HG02870 (cell line): ENCODE data around the gene PLEKHM3.

Experiments used
- ATAC-seq: cut with Tn5 transposase; IDR thresholded peaks from one replicate; pipeline ENCODE4 v1.9.1; 2021; ENCODE audit warnings: mild to moderate bottlenecking, moderate library complexity; ENCODE audit not compliant: unreplicated experiment

The PLEKHM3 gene

GRCh38 chr2:207867056-207867455 lies 158.3 kb downstream of the PLEKHM3 start:
- ATAC-seq: no peak

GRCh38 chr2:207865210-207865609 lies 160.1 kb downstream of the PLEKHM3 start:
- ATAC-seq: no peak

- no peak for ATAC-seq
Measured at GRCh38 chr2:207863345-207863744, 162.0 kb downstream of the PLEKHM3 start.

GRCh38 chr2:207861789-207862188 lies 163.5 kb downstream of the PLEKHM3 start:
- no peak for ATAC-seq

GRCh38 chr2:207860685-207861084 lies 164.6 kb downstream of the PLEKHM3 start:
- no peak for ATAC-seq

GRCh38 chr2:207855591-207855990 lies 169.7 kb downstream of the PLEKHM3 start:
- no peak for ATAC-seq

- ATAC-seq: no peak
Measured at GRCh38 chr2:207854484-207855440, 170.6 kb downstream of the PLEKHM3 start.

GRCh38 chr2:207852791-207853190 lies 172.5 kb downstream of the PLEKHM3 start:
- ATAC-seq: no peak

- ATAC-seq: no peak
Measured at GRCh38 chr2:207849443-207849842, 175.9 kb downstream of the PLEKHM3 start.

- no peak for ATAC-seq
Measured at GRCh38 chr2:207848545-207848928, 176.8 kb downstream of the PLEKHM3 start.

- ATAC-seq: no peak
Measured at GRCh38 chr2:207847807-207848544, 177.4 kb downstream of the PLEKHM3 start.

- ATAC-seq: no peak
Measured at GRCh38 chr2:207847098-207847806, 178.1 kb downstream of the PLEKHM3 start.

- no peak for ATAC-seq
Measured at GRCh38 chr2:207845202-207845864, 180.0 kb downstream of the PLEKHM3 start.

GRCh38 chr2:207844648-207845047 lies 180.7 kb downstream of the PLEKHM3 start:
- ATAC-seq: no peak

- no peak for ATAC-seq
Measured at GRCh38 chr2:207840101-207840500, 185.2 kb downstream of the PLEKHM3 start.

GRCh38 chr2:207839575-207839974 lies 185.8 kb downstream of the PLEKHM3 start:
- ATAC-seq: no peak

GRCh38 chr2:207839028-207839427 lies 186.3 kb downstream of the PLEKHM3 start:
- ATAC-seq: no peak

- no peak for ATAC-seq
Measured at GRCh38 chr2:207836521-207837133, 188.7 kb downstream of the PLEKHM3 start.

GRCh38 chr2:207835805-207836204 lies 189.5 kb downstream of the PLEKHM3 start:
- ATAC-seq: no peak

- peak; percentile 99 for ATAC-seq
Measured at GRCh38 chr2:207833251-207833751, 192.0 kb downstream of the PLEKHM3 start.
